GM18870 (cell line): ENCODE data around the gene FMNL2.
A peak's percentile ranks its signal among the peaks of the same experiment; 100 is the strongest.
"Not testable (repeated sequence)": the region's sequence is repeated elsewhere in the genome, so short reads cannot be mapped to it uniquely, and the experiment has no call there.

Experiments used
- ATAC-seq: cut with Tn5 transposase; IDR thresholded peaks from one replicate; pipeline ENCODE4 v1.9.1; 2021; ENCODE audit warnings: moderate library complexity; ENCODE audit not compliant: unreplicated experiment

Gene FMNL2

DNA sequence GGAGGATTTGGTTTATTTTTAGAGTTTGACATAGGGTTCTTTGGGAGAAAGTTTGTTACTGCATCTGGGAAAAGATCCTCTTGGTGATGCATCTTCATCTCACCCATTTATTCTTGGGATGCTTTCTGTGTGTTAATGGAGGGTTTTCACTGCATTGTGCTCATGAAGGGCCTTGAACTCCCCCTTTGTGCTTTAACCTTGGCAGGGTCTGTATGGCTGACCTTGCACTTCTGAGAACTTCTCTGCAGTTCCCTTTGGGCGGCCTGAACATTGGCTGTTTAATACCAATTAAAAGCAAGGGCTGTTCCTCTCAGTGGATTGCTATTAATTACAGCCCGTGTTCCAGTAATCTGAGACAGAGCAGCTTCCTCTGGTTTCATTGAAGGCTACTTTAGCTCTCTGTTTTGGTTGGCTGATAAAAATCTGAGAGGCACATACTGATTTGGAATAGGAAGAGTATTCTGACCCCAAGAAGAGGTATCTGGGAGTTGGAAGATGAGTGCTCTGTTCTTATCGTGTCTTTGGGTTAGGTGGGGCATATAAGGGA lies 37.5 kb downstream of the FMNL2 start:
- no peak for ATAC-seq

DNA sequence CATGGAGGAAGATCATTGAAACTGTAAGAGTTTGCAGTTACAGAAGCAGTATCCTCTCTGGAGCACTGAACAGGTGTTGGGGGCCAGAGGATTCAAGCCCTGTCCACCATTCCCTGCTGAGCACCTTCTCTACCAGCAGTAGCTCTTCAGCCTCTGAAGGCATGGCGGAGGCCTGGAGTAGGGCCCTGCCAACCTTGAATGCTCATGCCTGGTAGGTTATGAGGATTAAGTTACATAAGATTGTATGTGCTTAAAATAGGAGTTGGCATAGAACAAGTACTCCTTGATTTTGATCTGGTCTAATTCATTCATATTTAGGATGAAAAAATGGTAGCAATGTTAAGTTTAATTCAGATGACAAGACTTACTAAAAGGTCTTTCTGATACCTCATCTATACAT lies 40.2 kb downstream of the FMNL2 start:
- ATAC-seq: no peak

DNA sequence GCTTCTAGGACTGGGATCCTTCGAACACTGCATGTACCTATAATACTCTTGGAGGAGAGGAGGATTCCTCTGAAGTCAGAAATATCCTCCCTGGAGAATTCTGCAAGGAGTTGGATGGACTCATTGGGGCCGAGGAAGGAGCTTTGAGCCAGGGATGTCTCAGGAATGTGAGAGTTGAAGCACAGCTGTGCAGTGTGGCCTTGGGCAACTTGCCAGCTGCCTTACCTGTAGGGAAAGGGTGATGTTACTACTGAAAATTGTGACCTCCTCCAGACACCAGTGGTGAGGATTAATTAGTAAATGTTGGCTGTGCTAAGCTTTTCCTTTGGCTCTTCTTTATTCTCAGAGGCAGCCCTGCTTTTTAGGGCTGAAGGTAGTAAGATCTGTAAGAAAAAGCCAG lies 41.4 kb downstream of the FMNL2 start:
- no peak for ATAC-seq

DNA sequence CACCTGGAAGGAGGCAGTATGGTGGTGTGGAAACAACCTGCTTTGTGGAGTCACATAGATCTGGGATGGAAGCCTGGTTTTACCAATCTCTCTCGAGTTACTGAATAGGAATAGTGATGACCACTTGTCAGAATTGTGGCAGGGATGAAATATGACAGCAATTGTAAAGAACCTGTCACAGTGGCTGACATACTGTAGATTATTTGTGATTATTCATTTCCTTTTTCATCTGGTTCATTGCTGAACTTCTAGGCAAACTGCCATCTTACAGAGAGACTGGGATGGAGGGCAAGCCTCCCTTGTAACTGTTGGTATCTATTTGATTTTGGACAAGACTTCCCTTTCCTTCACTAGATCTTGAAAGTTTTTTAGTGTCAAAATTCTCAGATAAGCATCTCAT lies 42.0 kb downstream of the FMNL2 start:
- no peak for ATAC-seq

DNA sequence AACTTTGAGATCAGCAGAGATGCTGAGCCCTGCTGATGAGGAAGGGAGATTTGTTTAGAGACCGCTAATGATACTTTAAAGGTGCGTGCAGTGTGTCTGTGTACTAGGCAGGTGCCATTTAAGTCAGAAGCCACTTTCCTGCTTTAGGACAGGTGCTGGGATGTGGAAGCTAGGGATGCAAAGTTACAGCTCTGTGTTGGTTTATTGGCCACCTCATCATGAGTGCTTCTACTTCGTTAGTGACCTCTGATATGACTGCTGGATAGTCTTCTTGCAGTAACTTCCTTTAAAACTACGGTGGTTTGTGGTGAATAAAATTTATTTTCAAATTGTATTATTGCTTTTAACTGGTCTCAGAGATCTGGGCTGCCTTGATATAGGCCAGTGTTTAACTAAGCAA lies 44.1 kb downstream of the FMNL2 start:
- ATAC-seq: no peak

DNA sequence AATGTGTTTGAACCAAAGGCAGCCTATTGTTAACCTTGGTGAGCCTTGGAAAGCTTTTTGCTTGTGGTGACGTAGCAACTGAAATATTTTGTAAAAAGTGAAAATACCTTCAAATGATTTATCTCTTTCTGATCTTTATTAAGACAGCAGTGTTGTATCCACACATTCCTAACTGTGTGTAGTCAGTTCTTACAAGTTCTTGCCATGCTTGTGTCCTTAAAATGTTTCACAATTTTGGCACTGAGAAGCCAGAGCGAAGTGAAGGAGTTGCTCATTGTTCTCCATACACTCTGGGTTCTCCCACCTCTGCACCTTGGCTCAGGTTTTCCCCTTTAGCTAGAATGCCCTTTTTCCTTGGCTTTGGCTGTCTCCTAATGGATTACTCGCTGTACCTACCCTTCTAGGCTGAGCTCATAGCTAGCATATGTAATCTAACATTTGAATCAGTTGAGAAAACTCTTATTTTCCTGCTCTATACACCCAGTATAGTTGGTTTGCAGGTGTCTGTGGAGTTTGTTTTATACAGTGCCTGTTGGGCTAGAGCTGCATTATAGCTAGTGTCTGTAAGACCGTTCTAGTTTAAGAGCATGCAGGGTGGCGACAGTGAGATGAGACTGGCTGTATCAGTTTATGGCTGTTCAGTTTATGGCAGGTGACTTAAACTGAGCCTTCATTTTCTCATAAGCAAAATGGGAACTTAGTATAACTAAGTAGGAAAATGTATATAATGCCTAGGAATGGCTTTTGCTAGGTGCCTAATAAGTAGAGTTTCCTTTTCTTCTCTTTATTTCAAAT lies 45.5 kb downstream of the FMNL2 start:
- no peak for ATAC-seq

DNA sequence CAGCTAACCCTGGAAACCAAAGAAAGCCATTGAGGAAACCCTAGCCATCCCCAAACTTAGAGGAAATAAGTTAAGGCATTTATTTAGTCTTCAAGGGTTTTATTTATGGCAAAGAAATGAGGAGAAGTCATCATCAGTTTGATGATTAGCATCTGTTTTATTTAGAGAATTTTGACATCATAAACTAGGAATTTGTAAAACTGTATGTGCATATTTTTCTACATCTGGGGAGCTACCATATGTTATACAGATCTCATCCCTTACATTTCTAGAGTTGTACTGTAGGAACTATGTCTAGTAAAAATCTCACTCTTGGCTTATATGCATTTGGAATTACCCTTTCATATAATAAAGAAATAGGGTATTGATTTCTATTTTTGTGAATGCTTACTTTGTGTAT lies 48.7 kb downstream of the FMNL2 start:
- no peak for ATAC-seq

DNA sequence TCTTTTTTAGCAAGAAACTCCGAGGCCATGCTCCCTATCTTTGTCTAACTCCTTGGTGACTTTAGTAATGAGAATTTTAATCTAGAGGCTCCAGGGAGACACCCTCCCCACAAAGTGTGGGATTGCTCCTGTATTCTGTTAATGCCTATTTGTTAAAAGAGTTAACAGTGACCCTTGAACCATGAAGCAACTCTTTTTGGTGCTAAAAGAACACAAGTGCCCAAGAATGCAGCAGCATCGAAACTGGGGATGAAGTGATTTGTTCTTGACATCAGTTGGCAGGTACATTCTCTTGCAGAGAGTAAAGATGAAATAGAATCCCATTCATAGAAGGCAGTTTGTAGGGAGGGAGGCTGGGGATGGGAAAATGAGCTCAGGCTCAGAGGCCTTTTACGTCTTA lies 50.0 kb downstream of the FMNL2 start:
- no peak for ATAC-seq

DNA sequence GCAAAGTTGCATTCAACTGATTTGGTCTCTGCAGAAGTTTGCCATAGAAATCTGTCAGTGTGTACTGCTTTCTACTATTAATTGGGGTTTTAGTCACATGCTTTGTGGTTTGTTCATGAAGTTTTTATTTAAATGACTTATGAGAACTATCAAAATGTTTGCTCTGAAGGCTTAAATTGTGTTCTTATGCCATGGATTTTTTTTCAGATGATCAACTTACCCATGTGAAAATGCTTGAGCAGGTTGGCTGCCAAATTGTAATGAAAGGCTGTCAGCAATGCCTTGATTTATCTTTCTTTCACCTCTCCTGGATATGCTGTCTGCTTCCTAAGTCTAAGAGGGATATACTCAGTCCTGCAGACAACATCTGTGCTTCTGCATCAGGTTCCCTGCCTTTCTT lies 50.7 kb downstream of the FMNL2 start:
- ATAC-seq: no peak

DNA sequence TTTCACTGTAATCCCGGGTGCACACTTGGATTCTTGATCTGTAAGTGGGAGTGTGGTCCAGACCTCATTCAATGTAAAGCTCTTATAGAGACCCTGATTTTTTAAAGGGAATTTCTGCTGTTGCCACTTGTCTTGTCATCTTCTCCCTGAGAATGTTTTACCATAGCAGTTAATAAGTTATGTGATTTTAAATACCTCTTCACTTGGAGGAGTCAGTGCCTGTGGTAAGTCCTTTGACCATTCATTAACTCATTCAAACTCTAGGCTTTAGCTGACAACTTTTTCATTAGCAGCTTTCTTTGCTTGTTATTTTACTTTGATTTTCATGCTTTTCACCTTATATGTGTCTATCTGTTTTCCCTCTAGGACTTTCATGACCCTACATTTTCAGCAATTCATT lies 51.3 kb downstream of the FMNL2 start:
- ATAC-seq: peak; percentile 47

DNA sequence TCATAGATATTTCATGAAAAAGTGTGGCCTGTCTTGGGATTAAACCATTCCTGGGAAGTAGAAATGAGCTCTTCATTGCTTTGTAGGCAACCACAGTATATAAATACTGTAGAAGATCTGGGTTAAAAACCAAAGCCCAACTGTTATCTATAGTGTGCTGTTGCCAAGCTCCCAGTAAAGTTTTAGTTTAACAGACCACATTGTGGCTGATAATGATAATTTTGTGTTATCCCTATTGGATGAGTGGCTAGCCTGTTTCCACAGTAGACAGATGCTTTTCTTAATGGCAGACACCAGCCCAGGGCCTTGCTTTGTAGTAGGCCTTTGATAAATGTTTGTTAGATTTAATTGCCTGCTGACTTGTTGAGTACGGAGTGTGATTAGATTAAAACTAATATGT lies 52.1 kb downstream of the FMNL2 start:
- no peak for ATAC-seq

DNA sequence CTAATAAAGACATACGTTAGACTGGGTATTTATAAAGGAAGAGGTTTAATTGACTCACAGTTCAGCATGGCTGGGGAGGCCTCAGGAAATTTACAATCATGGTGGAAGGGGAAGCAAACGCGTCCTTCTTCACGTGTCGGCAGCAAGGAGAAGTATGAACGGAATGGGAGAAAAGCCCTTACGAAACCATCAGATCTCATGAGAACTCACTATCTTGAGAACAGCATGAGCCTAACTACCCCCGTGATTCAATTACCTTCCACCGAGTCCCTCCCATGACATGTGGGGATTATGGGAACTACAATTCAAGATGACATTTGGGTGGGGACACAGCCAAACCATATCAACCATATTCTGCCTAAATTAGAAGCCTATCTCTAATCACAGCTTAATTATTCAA lies 53.3 kb downstream of the FMNL2 start:
- ATAC-seq: not testable (repeated sequence)

DNA sequence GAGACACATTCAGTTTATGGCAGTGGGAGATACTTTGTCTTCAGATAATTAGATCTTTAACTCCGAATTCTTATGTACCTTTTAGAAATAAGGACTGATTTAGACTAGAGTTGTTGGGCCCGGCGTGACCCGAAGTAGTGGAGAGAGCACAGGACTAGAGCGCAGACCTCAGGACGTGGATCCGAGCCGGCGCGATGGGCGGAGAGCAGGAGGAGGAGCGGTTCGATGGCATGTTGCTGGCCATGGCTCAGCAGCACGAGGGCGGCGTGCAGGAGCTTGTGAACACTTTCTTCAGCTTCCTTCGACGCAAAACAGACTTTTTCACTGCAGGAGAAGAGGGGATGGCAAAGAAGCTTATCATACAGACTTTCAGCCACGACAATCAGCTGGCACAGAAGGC lies 54.5 kb downstream of the FMNL2 start:
- ATAC-seq: no peak

DNA sequence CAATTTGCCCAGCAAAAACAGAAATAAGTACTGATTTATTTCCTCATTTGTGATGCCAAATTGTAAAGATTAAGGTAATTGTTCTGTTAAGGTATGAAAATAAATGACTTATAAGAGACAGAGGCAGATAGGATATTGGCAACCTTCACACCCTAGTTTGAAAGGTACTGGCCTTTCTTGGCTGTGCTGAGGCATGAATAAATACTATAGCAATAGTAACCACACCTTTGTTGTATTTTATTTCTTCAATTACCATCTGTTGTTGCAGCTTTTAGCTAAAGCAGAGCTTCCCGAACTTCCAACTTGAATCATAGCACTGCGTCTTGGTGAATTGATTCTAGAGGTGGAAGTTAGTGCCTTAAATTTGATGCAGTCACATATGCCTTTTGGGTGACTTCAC lies 55.9 kb downstream of the FMNL2 start:
- ATAC-seq: no peak

DNA sequence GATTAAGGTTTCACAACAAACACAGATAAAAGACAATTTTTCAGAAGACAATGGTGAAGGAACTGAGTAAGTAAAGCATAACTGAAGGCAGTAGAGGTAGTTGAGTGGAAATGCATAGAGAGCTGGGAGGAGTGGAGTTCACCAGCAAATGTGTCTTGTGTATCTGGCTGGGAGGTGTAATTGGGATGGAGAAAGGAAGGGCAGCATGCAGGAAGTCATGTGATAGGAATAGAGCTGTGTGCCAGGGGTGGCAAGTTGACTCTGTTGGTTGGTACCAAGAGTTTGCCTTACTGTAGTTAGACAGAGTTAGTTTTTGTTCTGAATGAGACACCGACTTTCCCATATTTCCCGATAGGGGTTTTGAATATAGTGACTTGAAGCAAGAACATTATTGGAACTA lies 56.3 kb downstream of the FMNL2 start:
- ATAC-seq: no peak

DNA sequence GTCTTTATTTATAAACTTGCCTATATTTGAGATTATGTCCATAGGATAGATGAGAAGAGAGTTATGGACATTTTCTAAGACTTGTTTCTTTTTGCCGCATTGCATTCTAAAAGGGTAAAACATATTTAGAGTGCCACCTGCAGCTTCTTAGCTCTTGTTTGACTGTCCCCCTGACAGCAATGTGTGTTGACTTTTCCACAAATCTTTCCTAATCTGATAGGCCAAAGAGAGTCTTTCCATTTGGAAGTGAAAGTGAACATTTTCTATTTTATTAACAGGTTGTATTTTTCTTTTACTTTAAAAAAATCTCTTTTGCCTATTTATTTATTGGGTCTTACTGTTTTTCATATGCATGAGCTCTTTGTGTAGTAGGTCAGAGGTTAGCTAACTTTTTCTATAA lies 58.4 kb downstream of the FMNL2 start:
- no peak for ATAC-seq

DNA sequence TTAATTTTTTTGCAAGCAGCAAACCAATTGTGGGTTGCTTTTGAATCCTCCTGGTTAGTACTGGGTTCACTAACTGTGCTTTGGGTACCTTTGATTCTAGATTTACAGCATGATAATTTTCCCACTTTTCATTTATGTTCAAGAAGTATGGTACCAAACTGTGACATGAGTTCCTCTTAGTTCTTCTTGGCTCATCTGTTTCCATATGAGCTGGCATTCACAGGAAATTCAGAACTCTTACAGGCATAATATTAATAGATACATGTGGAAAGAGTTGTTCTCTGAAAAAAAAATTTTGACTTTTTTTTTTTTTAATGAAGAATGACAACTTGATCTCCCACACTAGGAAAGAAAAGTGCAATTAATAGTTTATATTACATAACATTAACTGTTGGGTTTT lies 59.4 kb downstream of the FMNL2 start:
- ATAC-seq: no peak

DNA sequence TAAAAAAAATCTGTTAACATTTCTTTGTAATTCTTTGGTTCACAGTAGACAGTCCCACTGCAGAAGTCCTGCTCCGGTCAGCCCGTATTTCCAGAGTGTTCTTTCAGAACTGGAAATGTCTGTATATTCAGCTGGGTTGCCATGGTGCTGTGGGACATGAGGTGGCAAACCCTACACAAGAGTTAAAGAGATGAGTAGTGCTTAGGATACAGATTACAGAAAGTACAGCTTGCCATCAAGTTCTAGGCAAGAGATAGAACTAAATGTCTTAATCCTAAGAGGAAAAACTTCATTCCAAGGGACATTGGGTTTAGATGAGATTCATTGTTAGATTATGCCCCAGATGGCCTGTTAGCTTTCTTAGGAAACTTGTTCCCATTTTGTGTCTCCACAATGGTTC lies 60.1 kb downstream of the FMNL2 start:
- no peak for ATAC-seq

DNA sequence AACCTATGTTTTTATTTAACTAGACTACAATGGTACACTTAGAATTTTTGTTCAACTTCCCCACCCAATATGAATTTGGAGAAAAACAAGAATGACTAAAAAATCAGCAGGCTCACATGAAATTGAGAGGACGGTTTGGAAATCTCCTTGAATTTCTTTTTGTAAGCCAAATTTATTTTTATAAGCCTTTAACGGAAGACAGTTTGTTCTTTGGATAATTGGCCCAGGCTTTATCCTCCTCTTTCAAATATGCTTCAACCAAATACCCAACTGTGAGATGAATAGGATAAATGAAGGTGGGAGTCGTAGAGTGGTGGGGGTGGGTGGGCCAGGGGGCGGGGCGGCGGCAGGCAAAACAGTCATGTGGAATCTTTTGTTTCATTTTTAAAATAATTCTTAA lies 60.6 kb downstream of the FMNL2 start:
- no peak for ATAC-seq

DNA sequence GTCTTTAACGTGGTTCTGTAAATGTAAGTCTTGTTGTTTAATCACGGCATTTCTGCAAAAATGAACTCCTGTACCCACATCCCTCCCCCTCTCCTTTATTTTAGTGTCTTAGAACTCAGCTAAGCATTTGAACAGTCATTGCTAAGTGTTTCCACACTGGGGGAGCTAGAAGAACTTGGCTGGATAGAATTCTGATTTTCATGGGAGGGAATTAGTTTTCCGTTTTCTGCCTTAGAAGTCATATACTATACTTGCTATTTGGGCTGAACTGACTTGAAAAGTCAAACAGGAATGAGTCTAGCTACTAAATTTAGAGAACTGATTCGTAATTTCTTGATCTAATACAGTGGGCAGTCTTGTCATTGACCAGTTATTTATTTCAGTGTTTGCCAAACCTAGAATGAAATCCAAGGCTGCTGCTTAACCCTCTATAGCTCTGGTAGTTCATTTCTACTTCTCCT lies 61.1 kb downstream of the FMNL2 start:
- ATAC-seq: no peak

DNA sequence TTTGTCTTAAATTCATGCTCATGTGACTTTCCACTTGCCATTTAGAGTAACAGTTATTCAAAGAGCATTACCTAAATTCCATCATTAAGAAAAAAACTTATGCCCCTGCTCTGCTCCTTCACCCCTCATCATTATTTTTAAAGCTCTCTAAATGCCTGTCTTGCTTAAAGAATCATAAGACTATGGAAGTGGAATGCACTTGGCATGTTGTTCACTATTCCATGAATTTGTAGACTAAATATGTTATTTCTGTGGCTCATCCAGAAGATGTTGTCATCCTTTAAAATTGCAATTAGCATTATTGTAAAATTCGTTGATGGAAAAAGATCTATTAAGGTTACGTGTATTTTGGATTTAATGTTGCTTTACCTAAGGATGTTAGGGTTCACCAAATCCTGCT lies 61.8 kb downstream of the FMNL2 start:
- no peak for ATAC-seq

DNA sequence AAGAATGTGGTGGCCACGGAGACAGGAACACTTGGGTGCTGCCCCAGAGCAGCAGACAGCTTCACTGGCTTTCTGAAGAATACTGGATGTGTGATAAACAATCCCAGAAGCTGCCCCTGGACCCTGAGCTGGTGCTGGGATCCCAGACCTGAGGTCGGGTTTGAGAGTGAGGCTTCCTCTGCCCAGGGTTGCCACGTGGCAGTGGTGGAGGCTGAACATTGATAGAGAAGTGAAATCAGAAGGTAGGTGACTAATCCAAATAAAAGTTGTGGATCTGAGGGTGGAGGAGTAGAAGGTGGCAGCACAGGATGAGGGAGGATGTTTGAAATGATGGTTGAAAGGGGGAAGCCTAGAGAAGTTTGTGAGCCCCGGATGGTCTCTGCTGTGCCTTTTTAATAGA lies 64.0 kb downstream of the FMNL2 start:
- ATAC-seq: no peak

DNA sequence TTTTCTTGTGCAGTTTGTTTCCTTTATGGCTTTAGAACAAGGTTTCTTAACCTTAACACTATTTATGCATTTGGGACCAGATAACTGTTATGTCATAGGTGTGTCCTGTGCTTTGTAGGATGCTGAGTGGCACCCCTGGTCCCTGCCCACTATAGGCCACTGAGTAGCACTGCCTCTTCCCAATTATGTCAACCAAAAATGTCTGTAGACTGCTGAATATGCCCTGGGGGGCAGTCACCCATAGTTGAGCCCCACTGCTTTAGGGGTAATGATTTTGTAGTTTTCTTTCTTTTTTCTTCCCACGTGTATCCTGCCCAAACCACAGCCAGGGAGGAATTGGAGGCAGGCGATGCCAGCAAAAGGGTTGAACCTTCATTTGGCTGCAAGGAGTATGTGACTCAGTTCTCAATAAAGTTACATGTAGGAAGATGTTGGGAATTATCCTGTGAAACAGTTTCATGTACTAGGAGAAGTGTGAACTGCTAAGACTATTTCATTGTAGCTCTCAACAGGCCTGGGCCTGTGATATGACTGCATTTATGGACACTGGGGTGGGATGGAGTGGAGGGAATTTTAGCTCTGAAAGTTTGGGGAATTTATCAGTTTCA lies 65.7 kb downstream of the FMNL2 start:
- ATAC-seq: no peak
